ENCODE data around the gene ASPN.

The ASPN gene

GRCh38 chr9:92482329-92482728 lies at the start of gene ASPN:
Gene ASPN (minus strand): TSS chr9:92482506.
- ChIA-PET POLR2A (no interaction called here), CTCF (interaction anchor here (1.8 to 2.2 kb wide), 2 partner anchors 12 to 19 kb away, joined by 4 to 5 read pairs; no protein-coding TSS in a partner anchor)
- no peak for TF ChIP-seq CTCF (IDR thresholded peaks at IDR 0.05; ENCODE audit: control extremely low read depth, extremely low read depth, low read depth, missing control alignments)
- no peak for DNase-seq (ENCODE audit: extremely low spot score)

DNA sequence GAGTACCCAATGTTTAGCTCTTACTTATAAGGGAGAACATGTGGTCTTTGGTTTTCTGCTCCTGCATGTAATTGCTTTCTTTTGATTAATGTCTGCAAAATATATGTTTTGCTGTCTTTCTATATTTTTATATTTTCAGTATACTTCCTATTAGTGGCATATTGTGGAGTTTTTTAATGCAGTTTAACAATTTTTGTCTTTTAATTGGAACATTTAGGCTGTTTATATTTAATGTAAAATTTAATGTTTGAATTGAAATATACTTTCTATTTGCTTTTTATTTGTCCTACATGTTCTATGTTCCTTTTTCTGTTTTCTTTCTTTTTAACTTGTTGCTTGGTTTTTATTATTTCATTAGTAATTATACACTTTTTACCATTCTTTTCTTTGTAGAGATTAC lies 48.6 kb upstream of the ASPN start:
- ChIA-PET POLR2A (no interaction called here), CTCF (no interaction called here)
- no peak for TF ChIP-seq CTCF (IDR thresholded peaks at IDR 0.05; ENCODE audit: control extremely low read depth, extremely low read depth, low read depth, missing control alignments)
- DNase-seq (ENCODE audit: extremely low spot score) = no peak

DNA sequence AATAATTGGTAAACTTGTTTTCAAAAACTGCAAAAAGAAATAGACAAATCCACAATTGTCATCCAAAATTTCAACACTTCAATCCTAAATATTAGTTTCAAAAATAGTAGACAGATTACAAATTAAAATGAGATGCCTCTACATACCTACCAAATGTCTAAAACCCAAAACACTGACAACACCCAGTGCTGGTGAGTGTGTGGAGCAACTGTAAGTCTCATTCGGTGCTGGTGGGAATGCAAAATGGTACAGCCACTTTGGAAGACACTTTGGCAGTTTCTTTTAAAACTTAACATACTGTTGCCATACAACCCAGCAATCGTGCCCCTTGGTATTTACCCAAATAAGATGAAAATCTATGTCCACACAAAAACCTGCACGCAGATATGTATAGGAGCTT lies 46.8 kb upstream of the ASPN start:
- CTCF ChIA-PET = interaction anchor here (3.2 kb wide), 1 partner anchor 10 kb away, joined by 10 read pairs; no protein-coding TSS in a partner anchor
- DNase-seq (ENCODE audit: extremely low spot score) = no peak
- no peak for TF ChIP-seq CTCF (IDR thresholded peaks at IDR 0.05; ENCODE audit: control extremely low read depth, extremely low read depth, low read depth, missing control alignments)
- POLR2A ChIA-PET = no interaction called here

DNA sequence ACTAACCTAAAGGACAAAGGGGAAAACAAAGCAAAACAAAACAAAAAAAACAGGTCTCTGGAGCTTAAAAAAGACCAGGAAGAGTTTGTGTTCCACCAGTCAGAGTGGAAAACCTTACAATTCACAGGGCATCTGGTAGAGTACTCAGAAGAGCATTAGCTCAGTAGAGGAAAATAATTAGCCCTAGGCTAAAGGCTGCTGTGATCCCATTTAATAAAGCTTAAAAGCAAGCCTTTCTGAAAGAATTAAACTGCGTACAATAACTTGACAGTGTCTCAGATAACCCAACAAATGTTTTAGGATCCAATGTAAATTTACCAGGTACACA lies 46.2 kb upstream of the ASPN start:
- TF ChIP-seq CTCF (IDR thresholded peaks at IDR 0.05; ENCODE audit: control extremely low read depth, extremely low read depth, low read depth, missing control alignments) = no peak
- no peak for DNase-seq (ENCODE audit: extremely low spot score)
- CTCF ChIA-PET = interaction anchor here (1.9 to 3.2 kb wide), 2 partner anchors 8 to 10 kb away, joined by 7 to 10 read pairs; partner anchors contain the start of gene ECM2

GRCh38 chr9:92527832-92528521 lies 45.7 kb upstream of the ASPN start:
- ChIA-PET POLR2A (no interaction called here), CTCF (interaction anchor here (1.9 to 3.2 kb wide), 2 partner anchors 9 kb away, joined by 7 to 10 read pairs; partner anchors contain the start of gene ECM2)
- no peak for TF ChIP-seq CTCF (IDR thresholded peaks at IDR 0.05; ENCODE audit: control extremely low read depth, extremely low read depth, low read depth, missing control alignments)
- DNase-seq (ENCODE audit: extremely low spot score) = no peak

More for the DNA sequence above, 46.2 kb upstream of the ASPN start:
- POLR2A ChIA-PET = no interaction called here

DNA sequence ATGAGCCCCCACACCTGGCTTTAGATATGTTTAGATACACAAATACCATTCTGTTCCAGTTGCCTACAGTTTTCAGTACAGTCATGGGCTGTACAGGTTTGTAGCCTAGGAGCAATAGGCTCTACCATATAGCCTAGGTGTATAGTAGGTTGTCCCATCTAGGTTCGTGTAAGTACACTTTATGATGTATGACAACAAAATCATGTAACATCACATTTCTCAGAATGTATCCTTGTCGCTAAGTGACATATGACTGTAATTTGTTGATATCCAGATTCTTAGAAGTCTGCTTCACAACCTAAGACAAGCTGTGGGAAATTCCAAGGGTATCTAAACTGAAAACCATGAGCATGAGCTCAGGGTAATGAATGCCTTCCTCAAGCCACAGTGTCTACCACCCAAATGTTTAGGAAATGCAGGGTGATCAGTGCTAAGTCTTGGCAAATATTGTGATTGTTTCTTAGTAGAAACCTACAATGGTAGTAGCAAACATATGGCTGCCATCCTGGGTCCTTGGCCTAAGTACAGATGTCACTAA lies 45.1 kb upstream of the ASPN start:
- DNase-seq (ENCODE audit: extremely low spot score) = no peak
- POLR2A ChIA-PET = no interaction called here
- no peak for TF ChIP-seq CTCF (IDR thresholded peaks at IDR 0.05; ENCODE audit: control extremely low read depth, extremely low read depth, low read depth, missing control alignments)
- CTCF ChIA-PET = interaction anchor here (1.1 to 3.2 kb wide), 4 partner anchors 9 to 17 kb away, joined by 3 to 10 read pairs (median 5); partner anchors contain the start of gene ECM2

All from GM10248 (cell line).